Dendritic cell treated with granulocyte-macrophage colony-stimulating factor and Interleukin-4, amounts not matched to agents 40 ng/mL and 50 ng/mL, for 4 days (primary cell): ENCODE results near the gene CBFA2T3.

Experiments used
- H3K27ac Mint-ChIP-seq: one replicate; pipeline ENCODE4 v1.8.0; 2022; ENCODE audit warnings: mild to moderate bottlenecking, mixed read lengths
- H3K27me3 Mint-ChIP-seq: one replicate; pipeline ENCODE4 v1.8.0; 2022; ENCODE audit warnings: mild to moderate bottlenecking, mixed read lengths
- H3K36me3 Mint-ChIP-seq: one replicate; pipeline ENCODE4 v1.8.0; 2022; ENCODE audit warnings: low read depth, mixed read lengths
- H3K4me1 Mint-ChIP-seq: one replicate; pipeline ENCODE4 v1.8.0; 2022; ENCODE audit warnings: low read depth, mixed read lengths
- H3K4me3 Mint-ChIP-seq: one replicate; pipeline ENCODE4 v1.8.0; 2022; ENCODE audit warnings: mild to moderate bottlenecking, moderate library complexity, mixed read lengths
- H3K9me3 Mint-ChIP-seq: one replicate; pipeline ENCODE4 v1.8.0; 2022; ENCODE audit warnings: mixed read lengths
- intact Hi-C: fragments of 100-400 bp; cut with micrococcal nuclease; formaldehyde crosslinking; loops from one replicate; pipeline ENCODE4 v1.15.0; 2022

The CBFA2T3 gene

DNA sequence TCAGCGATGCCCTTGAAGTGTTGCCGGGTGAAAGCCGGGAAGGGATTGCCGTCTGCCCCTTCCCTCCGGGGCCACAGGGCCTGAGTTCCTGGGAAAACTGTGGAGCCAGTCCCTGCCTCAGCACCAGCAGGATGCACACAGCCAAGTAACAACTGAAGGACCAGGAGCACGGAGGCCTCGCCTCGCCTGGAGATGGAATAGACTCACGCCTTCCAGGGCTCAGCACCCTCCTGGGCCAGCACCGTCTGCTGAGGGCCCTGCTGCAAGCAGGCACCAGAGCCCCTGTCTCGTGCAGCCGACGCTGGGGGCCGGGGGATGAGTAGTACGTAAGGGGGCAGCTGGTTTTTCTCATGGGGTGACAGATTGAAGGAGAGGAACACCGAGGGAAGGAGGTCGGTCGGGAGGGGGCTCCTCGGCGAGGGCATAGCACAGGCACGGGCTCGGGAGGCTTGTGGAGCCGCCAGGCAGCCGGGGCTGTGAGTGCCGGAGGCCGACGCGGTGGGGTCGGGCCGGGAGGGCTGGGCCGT, 6.4 kb downstream of the CBFA2T3 start:
- Mint-ChIP-seq H3K4me3 (no peak overlapping the region), H3K9me3 (no peaks in the 10 kb centered on the region), H3K27me3 (peaks cover 77% of the 10 kb centered on the region), H3K36me3 (peaks cover 49% of the 10 kb centered on the region), H3K4me1 (peaks cover 97% of the 10 kb centered on the region), H3K27ac (peak overlapping the region; percentile 78)
- intact Hi-C loops: loop anchor here (5.0 to 10.0 kb wide), 2 partner anchors 33 to 144 kb away; no protein-coding TSS in a partner anchor

DNA sequence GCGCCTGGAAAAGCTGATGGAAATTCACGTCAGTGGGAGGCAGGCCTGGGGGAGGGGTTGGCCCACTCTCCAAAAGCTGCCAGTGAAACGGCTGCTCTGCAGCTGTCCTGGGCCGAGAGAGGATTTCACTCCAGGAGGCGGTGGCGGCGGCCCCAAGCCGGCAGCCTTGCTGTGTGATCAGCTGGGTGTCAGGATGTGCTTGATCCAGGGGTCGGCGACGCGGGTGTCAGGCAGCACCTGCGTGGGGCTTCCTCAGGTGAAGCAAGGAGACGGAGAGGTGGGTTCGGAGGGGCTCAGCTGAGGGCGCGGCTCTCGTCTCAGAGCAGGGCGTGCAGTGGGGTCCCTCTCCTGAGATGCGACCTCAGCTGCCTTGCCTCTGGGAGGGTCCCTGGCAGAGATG, 7.0 kb downstream of the CBFA2T3 start:
- intact Hi-C loops: loop anchor here (5.0 to 10.0 kb wide), 2 partner anchors 33 to 145 kb away; no protein-coding TSS in a partner anchor
- peaks cover 95% of the 10 kb centered on the region for H3K4me1 Mint-ChIP-seq
- peaks cover 44% of the 10 kb centered on the region for H3K36me3 Mint-ChIP-seq
- no peaks in the 10 kb centered on the region for H3K9me3 Mint-ChIP-seq
- peaks cover 74% of the 10 kb centered on the region for H3K27me3 Mint-ChIP-seq
- no peak overlapping the region for H3K27ac Mint-ChIP-seq
- H3K4me3 Mint-ChIP-seq: no peak overlapping the region

- H3K9me3 Mint-ChIP-seq: no peaks in the 10 kb centered on the region
- H3K4me1 Mint-ChIP-seq: peaks cover 88% of the 10 kb centered on the region
- H3K36me3 Mint-ChIP-seq: peaks cover 48% of the 10 kb centered on the region
- no peak overlapping the region for H3K27ac Mint-ChIP-seq
- intact Hi-C loops: no loop called here
- peaks cover 73% of the 10 kb centered on the region for H3K27me3 Mint-ChIP-seq
- peak overlapping the region; percentile 17 for H3K4me3 Mint-ChIP-seq
Measured at GRCh38 chr16:88969361-88969831, 7.6 kb downstream of the CBFA2T3 start.

- peaks cover 82% of the 10 kb centered on the region for H3K4me1 Mint-ChIP-seq
- H3K27ac Mint-ChIP-seq: no peak overlapping the region
- H3K36me3 Mint-ChIP-seq: peaks cover 48% of the 10 kb centered on the region
- H3K27me3 Mint-ChIP-seq: peaks cover 71% of the 10 kb centered on the region
- no peak overlapping the region for H3K4me3 Mint-ChIP-seq
- intact Hi-C loops: no loop called here
- no peaks in the 10 kb centered on the region for H3K9me3 Mint-ChIP-seq
Measured at GRCh38 chr16:88968589-88969280, 8.3 kb downstream of the CBFA2T3 start.

- Mint-ChIP-seq H3K4me1 (peaks cover 75% of the 10 kb centered on the region), H3K27me3 (peaks cover 71% of the 10 kb centered on the region), H3K4me3 (peak overlapping the region; percentile 39), H3K36me3 (peaks cover 48% of the 10 kb centered on the region), H3K27ac (no peak overlapping the region), H3K9me3 (no peaks in the 10 kb centered on the region)
- intact Hi-C loops: no loop called here
Measured at GRCh38 chr16:88967830-88968588, 9.0 kb downstream of the CBFA2T3 start.

DNA sequence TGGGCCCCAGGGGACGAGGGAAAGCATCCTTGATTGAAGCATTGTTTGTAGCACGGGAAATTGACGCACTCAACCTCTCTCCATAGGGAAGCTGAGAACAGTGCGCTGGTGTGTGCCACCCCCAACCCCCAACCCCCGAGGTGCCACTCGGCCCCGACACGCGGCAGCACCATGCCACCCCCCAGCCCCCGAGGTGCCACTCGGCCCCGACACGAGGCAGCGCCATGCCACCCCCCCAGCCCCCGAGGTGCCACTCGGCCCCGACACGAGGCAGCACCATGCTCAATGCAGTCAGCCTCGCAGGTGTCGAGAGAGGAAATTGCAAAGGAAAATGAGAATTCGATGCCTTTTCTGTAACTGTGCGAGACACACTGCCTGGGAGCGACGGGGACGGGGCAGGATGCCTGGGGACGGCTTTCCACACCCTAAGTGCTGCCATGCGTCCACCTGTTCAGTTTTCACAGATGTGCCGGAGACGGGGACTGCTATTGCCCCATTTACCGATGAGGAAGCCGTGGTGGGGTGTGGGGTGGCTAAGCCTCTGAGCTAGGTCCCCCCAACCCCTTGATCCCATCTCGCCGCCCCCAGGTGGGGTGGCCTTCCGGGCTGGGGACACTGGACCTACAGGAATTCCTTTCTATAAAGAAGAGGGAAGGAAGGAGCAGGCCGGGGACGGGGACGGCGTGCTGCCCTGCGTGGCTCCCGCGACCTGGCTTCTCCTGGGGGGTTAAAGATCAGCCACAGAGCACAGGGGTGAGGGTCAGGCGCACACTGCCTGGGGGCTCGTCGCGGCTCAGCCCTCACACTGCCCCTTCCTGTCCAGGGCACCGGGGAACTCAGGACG, 9.8 kb downstream of the CBFA2T3 start:
- Mint-ChIP-seq H3K27ac (no peak overlapping the region), H3K27me3 (peaks cover 78% of the 10 kb centered on the region), H3K9me3 (no peaks in the 10 kb centered on the region), H3K4me3 (peak overlapping the region; percentile 39), H3K36me3 (peaks cover 56% of the 10 kb centered on the region), H3K4me1 (peaks cover 67% of the 10 kb centered on the region)
- intact Hi-C loops: no loop called here

GRCh38 chr16:88965826-88966480, 11.1 kb downstream of the CBFA2T3 start:
- intact Hi-C loops: no loop called here
- H3K27me3 Mint-ChIP-seq: peaks cover 80% of the 10 kb centered on the region
- no peaks in the 10 kb centered on the region for H3K9me3 Mint-ChIP-seq
- peaks cover 64% of the 10 kb centered on the region for H3K4me1 Mint-ChIP-seq
- peaks cover 59% of the 10 kb centered on the region for H3K36me3 Mint-ChIP-seq
- H3K27ac Mint-ChIP-seq: no peak overlapping the region
- no peak overlapping the region for H3K4me3 Mint-ChIP-seq

DNA sequence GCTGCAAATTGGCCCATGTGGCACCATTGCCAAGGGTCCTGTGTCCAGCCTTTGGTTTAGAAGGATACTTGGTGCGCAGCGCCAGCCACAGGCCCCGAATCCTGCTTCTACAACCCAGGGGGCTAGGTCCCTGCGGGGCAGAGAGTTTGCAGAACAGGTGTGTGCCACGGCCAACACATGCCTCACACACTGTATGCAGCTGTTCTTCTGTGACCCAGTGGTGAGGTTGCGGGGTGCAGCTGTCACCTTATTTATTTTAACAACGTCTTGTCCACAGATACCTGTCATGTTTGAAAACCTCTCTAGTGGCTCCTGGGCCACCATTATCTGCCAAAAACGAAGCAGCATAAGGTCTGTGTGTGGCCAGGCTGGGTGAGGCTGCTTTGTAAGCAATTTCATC, 11.6 kb downstream of the CBFA2T3 start:
- peaks cover 64% of the 10 kb centered on the region for H3K4me1 Mint-ChIP-seq
- peaks cover 59% of the 10 kb centered on the region for H3K36me3 Mint-ChIP-seq
- intact Hi-C loops: no loop called here

GRCh38 chr16:88964636-88965035, 12.4 kb downstream of the CBFA2T3 start:
- H3K27me3 Mint-ChIP-seq: peaks cover 81% of the 10 kb centered on the region
- H3K4me3 Mint-ChIP-seq: no peak overlapping the region
- H3K9me3 Mint-ChIP-seq: no peaks in the 10 kb centered on the region
- H3K27ac Mint-ChIP-seq: no peak overlapping the region
- H3K36me3 Mint-ChIP-seq: peaks cover 59% of the 10 kb centered on the region
- H3K4me1 Mint-ChIP-seq: peaks cover 64% of the 10 kb centered on the region
- intact Hi-C loops: no loop called here

More for the DNA sequence above, 11.6 kb downstream of the CBFA2T3 start:
- Mint-ChIP-seq H3K27me3 (peaks cover 80% of the 10 kb centered on the region), H3K4me3 (no peak overlapping the region), H3K27ac (no peak overlapping the region), H3K9me3 (no peaks in the 10 kb centered on the region)

- H3K36me3 Mint-ChIP-seq: peaks cover 61% of the 10 kb centered on the region
- H3K9me3 Mint-ChIP-seq: no peaks in the 10 kb centered on the region
- intact Hi-C loops: no loop called here
- peaks cover 81% of the 10 kb centered on the region for H3K27me3 Mint-ChIP-seq
- no peak overlapping the region for H3K27ac Mint-ChIP-seq
- H3K4me1 Mint-ChIP-seq: peaks cover 64% of the 10 kb centered on the region
- no peak overlapping the region for H3K4me3 Mint-ChIP-seq
Measured at GRCh38 chr16:88963583-88963982, 13.4 kb downstream of the CBFA2T3 start.

GRCh38 chr16:88962478-88963152, 14.4 kb downstream of the CBFA2T3 start:
- Mint-ChIP-seq H3K9me3 (no peaks in the 10 kb centered on the region), H3K4me3 (no peak overlapping the region), H3K27me3 (peaks cover 73% of the 10 kb centered on the region), H3K36me3 (peaks cover 61% of the 10 kb centered on the region), H3K4me1 (peaks cover 64% of the 10 kb centered on the region), H3K27ac (no peak overlapping the region)
- intact Hi-C loops: no loop called here

GRCh38 chr16:88961011-88961410, 16.0 kb downstream of the CBFA2T3 start:
- Mint-ChIP-seq H3K4me1 (peaks cover 65% of the 10 kb centered on the region), H3K4me3 (no peak overlapping the region), H3K9me3 (no peaks in the 10 kb centered on the region), H3K27me3 (peaks cover 63% of the 10 kb centered on the region), H3K36me3 (peaks cover 68% of the 10 kb centered on the region), H3K27ac (no peak overlapping the region)
- intact Hi-C loops: no loop called here

DNA sequence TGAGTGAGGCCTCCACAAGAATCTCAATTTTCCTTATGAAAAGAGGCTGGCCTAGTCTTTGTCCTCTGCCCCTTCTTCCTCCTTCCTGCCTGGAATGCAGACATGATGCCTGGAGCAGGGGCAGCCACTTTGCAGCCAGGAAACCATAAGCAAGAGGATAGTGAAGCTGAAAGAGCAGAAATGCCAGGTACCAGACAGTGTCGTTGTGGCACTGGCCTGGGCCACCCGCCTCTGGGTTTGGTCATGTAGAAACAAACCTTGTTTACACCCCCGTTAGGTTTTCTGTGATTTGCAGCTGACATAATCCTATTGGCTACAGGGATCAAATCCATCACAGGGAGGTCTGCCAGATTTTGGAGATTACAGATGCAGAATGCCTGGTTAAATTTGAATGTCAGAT, 16.5 kb downstream of the CBFA2T3 start:
- no peak overlapping the region for H3K27ac Mint-ChIP-seq
- H3K4me1 Mint-ChIP-seq: peaks cover 62% of the 10 kb centered on the region
- peaks cover 59% of the 10 kb centered on the region for H3K27me3 Mint-ChIP-seq
- no peaks in the 10 kb centered on the region for H3K9me3 Mint-ChIP-seq
- peaks cover 68% of the 10 kb centered on the region for H3K36me3 Mint-ChIP-seq
- H3K4me3 Mint-ChIP-seq: no peak overlapping the region
- intact Hi-C loops: no loop called here
